IPS-11a (cell line): ENCODE results near the gene DIS3L.
A peak's percentile ranks its signal among the peaks of the same experiment; 100 is the strongest.
"Not testable (repeated sequence)": the region's sequence is repeated elsewhere in the genome, so short reads cannot be mapped to it uniquely, and the experiment has no call there.

Experiments
- H3K4me3 ChIP-seq: one replicate; pipeline ENCODE4 v1.5.1; 2013; ENCODE audit warnings: low read depth, low read length, control low read depth

Gene DIS3L

DNA sequence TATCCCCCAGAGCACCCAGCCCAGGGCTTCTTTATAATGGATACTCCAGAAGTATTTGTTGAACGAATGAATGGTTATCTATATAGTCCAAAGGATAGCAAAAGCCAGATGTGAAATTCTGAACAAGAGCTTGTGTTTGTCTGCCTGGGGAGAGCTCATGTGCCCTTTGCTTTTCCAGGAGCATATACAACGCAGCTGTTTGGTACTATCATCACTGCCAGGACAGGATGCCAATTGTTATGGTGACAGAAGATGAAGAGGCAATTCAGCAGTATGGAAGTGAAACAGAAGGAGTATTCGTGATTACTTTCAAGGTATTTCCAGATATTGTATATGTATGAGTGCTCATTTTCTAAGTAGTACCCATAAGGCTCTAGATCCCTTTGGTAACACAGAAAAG lies 15.2 kb downstream of the DIS3L start:
- H3K4me3 ChIP-seq = no peak overlapping the region

DNA sequence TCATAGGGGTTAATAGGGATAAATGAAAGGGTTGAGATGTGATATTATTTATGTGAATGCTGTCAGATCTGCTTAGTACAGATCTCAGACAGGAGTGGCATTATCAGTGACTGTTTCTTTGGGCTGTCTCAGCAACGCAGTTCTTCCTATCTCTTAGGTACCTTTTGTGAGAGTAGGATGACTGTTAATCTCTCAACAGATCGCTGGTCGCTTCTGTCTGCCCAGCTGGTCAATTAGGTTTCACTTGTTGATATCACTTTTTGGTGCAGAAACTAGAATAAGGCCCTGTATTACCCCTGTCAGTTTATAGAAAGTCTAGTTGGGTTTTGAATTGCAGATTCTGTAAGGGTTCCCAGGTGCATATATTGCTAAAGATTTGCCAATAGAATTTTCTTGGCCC lies 16.5 kb downstream of the DIS3L start:
- H3K4me3 ChIP-seq = no peak overlapping the region

- no peak overlapping the region for H3K4me3 ChIP-seq
These were observed 17.4 kb downstream of the DIS3L start for GRCh38 chr15:66310786-66311185.

DNA sequence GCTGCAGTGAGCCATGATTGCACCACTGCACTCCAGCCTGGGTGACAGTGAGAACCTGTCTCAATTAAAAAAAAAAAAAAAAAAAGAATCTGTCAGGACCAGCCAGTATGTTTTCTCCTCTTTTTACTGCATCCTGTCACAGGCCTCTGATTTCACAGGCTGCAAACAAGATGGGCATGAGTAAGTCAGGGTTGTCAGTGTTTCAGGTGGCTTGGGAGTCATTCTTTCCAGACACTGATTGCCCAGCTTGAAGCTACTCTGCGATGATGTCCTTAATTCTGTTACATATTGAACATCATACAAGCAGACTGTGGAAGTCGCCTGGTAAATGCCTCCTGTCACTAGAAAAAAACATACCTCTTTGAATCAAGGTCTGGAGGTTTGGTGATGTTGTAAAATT lies 18.8 kb downstream of the DIS3L start:
- no peak overlapping the region for H3K4me3 ChIP-seq

DNA sequence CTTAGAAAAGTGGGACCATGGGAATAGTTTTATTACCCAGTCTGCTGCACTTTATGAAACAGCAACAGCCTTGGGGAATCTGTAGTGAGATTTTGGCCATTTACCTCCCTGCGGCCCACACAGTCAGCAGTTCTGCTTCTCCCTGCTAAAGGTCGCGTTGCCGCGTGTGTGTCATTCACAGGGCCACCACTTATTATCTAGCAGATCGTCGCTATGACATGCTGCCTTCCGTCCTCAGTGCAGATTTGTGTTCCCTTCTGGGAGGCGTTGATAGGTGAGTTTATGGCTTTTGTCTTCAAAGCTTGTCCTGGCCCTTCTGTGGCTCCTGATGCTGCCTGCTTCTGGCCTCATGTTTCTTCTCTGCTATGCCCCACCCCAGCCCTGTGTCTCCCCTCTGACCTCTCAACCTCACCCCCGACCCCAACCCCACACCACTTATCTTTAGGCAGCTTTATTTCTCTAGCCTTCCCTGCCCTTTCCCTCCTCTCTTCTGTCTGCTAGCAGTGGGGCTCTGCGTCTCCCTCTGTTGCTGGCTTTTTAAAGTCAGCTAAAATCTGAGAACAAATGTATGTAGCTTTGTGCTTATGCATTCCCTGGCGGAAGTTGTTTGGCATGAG lies 30.1 kb downstream of the DIS3L start:
- H3K4me3 ChIP-seq = no peak overlapping the region

- H3K4me3 ChIP-seq = no peak overlapping the region
These were observed 32.7 kb downstream of the DIS3L start for GRCh38 chr15:66326051-66326450.

GRCh38 chr15:66327736-66328135 lies 34.4 kb downstream of the DIS3L start:
- H3K4me3 ChIP-seq = no peak overlapping the region

DNA sequence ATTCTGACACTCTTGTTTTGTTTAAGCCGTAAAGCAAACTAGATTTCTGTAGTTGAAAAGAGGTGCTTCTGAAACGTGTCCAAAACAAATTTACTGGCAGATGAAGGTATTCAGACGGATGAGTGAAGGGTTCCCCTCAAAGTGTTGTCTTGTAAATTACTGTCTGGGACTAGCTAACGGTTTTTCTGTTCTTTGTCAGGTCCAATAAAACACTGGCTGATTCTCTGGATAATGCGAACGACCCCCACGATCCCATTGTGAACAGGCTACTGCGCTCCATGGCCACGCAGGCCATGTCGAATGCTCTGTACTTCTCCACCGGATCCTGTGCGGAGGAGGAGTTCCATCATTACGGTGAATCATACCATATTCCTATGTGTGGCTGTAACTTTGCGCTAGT lies 35.4 kb downstream of the DIS3L start:
- no peak overlapping the region for H3K4me3 ChIP-seq

DNA sequence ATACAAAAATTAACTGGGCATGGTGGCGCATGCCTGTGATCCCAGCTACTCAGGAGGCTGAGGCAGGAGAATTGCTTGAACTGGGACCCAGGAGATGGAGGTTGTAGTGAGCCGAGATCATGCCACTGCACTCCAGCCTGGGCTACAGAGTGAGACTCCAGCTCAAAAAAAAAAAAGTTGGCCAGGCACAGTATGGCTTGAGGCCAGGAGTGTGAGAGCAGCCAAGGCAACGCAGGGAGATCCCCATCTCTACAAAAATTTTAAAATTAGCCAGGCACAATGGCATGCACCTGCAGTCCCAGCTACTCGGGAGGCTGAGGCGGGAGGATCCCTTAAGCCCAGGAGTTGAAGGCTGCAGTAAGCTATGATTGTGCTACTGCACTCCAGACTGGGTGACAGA lies 55.2 kb downstream of the DIS3L start:
- H3K4me3 ChIP-seq = not testable (repeated sequence)

DNA sequence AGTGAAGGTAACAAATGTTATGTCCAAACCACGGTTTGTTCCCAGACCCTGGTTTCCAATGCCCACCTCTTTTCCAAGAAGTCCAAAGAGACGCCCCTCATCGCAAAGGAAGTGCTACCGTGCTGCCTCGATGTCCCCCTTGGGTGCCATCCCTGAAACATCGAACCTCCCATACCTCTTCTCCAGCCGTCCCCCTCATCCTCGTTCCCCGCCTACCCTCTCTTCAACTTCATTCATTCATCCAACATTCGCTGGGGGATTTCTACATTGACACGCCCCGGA lies 62.6 kb downstream of the DIS3L start:
- peak overlapping the region; percentile 89 for H3K4me3 ChIP-seq

DNA sequence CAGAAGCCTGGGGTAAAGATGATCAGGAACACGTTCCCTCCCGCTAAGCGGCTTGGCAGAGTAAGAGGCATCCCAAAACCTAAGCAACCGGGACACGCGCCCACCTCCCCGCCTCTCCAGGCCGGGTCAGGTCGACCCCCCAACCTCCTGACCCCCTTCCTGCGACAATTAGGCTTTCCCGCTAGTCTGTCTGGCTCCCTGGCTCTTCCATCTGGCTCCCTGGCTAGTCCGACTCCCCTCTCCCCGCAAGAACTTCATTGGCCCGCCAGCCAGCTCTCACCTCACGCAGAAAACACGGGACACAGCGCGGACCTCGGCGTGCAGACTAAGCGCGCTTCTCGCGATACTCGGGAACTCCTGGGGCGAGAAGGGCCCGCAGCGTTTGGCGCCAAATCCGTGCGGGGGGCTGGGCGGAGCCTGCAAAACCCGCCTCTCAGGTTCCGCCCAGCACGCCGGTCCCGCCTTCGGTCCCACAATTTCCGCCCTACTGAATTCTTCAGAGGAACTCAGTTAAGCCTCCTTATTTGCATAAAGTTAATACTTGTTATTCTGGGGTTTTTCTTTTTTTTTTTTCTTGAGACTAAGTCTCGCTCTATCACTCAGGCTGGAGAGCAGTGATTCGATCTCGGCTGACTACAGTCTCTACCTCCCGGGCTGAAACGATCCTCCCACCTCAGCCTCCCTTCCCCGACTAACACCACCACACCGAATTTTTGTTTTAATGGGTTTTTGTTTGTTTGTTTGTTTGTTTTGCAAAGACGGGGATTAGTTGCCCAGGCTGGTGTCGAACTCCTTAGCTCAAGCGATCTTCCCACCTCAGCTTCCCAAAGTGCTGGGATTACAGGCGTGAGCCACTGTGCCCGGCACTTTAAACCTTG lies 63.2 kb downstream of the DIS3L start, which contains the start of gene TIPIN:
TIPIN (minus strand) TSS at position 327 of the 878 bp plus-strand sequence. CDS start 3,738 bp downstream, outside the sequence.
- peak within 1 kb of the TSS; percentile 89 for H3K4me3 ChIP-seq

DNA sequence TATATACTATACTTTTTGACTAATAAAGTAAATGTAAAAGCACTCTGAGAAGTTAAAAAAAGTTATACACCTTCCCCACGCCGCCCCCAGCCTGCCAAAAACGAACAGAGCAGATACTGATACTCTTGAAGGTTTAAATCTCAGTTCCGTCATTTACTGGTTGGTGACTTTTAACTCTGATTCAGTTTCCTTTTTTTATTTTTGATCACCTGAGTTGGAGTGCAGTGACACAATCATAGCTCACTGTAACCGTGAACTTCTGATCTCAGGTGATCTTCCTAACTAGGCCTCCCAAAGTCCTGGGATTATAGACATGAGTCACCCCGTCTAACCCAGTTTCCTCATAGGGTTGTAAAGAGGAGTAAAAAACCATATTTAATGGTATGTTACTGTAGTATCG lies 66.4 kb downstream of the DIS3L start:
- H3K4me3 ChIP-seq = no peak overlapping the region

DNA sequence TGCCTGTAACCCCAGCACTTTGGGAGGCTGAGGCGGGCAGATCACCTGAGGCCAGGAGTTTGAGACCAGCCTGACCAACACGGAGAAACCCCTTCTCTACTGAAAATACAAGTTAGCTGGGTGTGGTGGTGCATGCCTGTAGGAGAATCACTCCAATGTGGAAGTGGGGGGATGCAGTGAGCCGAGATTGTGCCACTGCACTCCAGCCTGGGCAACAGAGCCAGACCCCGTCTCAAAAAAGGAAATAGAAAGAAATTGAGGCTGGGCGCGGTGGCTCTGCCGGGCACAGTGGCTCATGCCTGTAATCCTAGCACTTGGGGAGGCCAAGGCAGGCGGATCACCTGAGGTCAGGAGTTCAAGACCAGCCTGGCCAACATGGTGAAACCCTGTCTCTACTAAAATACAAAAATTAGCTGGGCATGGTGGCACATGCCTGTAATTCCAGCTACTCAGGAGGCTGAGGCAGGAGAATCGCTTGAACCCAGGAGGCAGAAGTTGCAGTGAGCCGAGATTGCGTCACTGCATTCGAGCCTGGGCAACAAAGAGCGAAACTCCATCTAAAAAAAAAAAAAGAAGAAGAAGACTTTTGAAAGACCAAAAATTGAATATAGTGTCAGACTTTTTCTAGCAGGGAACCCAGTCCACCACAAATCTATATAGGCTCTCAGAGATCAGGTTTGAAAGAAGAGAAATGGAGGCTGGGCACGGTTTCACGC lies 68.5 kb downstream of the DIS3L start:
- H3K4me3 ChIP-seq = not testable (repeated sequence)

- H3K4me3 ChIP-seq = no peak overlapping the region
These were observed 69.4 kb downstream of the DIS3L start for GRCh38 chr15:66362776-66363175.

- no peak overlapping the region for H3K4me3 ChIP-seq
These were observed 71.7 kb downstream of the DIS3L start for GRCh38 chr15:66364944-66365528.

GRCh38 chr15:66369773-66370651 lies 76.6 kb downstream of the DIS3L start:
- H3K4me3 ChIP-seq = no peak overlapping the region

DNA sequence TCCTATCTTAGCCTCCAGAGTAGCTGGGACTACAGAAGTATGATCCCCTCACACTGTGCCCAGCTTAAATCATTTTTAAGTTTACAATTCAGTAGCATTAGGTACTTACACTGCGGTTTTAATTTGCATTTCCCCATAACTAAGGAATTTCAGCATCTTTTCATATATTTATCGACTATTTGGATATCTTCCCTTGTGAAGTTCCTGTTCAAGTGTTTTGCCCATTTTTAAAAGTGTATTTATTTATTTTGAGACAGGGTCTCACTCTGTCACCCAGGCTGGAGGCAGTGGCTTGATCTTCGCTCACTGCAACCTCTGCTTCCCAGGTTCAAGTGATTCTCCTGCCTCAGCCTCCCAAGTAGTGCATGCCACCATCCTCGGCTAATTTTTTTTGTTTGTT lies 80.8 kb downstream of the DIS3L start:
- H3K4me3 ChIP-seq = no peak overlapping the region

DNA sequence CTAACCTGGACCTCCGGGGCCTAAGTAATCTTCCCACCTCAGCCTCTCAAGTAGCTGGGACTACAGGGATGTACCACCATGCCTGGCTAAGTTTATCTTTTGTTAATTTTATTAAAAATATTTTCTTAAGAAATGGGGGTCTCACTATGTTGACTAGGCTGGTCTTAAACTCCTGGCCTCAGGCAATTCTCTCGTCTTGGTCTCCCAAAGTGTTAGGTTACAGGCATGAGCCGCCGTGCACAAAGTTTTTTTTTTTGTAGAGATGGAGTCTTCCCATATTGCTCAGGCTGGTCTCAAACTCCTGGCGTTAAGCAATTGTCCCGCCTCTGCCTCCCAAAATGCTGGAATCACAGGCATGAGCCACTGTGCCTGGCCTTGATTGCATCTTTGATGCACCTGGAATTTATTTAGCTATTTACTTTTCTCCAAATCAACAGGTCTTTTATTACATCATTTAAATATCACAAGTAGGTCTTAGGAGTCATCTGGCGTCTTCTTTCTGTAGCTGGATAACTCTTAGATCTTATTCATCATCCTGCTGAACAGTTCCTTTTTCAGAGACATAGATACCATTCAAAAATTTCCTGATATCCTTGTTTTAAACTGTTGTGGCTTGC lies 85.6 kb downstream of the DIS3L start:
- no peak overlapping the region for H3K4me3 ChIP-seq

DNA sequence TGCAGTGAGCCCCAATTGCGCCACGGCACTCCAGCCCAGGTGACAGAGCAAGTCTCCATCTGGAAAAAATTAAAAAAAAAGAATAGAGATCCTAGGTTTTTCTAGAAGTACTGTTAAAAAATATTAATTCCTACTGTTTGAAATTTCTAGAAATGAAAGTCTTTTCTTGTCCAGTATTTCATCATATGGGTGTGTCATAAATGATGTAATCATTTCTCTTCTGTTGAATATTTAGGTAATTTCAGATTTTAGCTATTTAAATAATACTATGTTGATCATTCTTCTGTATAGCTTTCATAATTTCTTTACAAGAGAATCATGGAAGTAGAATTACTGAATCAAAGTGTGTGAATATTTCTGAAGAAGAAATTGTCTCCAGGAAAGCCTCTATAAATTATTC lies 88.0 kb downstream of the DIS3L start:
- not testable (repeated sequence) for H3K4me3 ChIP-seq
